LNCAP (cell line): ENCODE measurements around the gene PSMD14.

Experiments
- TF ChIP-seq, protein P1 (sequence below): fragments of 450-650 bp; IDR thresholded peaks from 2 replicates; pipeline ENCODE4 v1.5.1; 2017; ENCODE audit warnings: mild to moderate bottlenecking

The PSMD14 gene

DNA sequence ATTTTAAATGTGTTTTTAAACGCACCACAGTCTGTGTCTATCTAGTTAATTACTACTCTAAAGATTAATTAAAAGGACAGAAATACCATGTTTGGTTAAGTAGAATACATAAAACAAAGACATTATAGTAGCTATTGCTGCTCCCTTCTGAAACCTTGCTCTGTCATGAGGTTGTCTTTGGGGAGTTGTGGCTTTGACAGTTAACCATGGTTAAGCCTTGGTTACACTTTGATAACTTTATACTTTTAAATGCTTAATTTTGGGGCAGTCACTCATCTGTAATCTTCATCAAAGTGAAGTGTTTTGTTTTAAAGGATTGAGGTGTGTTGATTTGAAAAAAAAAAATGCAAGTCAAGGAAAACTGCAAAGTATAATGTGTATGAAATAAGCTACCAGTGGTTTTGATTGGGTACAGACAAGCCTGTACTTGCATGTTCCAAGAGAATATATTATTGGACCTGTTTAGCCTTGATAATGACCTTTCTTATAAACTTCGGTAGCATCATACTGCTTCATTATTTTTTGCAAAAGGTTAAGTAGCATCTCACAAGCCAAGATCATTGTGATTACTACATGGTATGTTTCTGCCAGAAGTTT is 78.1 kb downstream of the PSMD14 start:
- TF ChIP-seq, protein P1, sequence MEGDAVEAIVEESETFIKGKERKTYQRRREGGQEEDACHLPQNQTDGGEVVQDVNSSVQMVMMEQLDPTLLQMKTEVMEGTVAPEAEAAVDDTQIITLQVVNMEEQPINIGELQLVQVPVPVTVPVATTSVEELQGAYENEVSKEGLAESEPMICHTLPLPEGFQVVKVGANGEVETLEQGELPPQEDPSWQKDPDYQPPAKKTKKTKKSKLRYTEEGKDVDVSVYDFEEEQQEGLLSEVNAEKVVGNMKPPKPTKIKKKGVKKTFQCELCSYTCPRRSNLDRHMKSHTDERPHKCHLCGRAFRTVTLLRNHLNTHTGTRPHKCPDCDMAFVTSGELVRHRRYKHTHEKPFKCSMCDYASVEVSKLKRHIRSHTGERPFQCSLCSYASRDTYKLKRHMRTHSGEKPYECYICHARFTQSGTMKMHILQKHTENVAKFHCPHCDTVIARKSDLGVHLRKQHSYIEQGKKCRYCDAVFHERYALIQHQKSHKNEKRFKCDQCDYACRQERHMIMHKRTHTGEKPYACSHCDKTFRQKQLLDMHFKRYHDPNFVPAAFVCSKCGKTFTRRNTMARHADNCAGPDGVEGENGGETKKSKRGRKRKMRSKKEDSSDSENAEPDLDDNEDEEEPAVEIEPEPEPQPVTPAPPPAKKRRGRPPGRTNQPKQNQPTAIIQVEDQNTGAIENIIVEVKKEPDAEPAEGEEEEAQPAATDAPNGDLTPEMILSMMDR = no peak

DNA sequence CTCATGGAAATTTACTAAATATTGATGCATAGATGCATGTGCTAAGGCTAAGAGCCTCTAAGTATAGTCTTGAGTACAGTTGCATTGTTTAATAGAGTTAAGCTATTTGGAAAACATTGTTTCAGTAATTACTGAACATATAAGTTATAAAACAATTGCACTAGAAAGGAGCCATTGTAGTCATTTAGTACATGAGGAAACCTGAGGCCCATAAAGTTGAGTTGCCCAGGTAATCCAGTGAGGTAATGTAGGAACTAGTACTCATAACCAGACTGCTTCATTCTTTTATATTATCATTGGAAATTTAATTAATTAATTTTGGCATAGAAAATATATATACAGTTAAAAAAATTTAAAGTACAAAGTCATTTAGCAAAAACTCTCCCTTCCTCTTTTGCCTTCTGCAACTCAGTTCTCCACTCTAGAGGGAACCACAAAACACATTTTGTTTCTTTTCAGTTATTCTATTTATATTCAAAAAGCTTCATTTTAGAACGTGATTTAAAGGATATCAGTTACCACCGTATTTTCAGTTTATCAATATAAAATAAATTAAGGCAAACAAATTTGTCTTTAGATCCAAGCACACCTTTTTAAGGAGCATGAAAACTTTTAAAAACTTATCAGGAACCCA is 80.0 kb downstream of the PSMD14 start:
- TF ChIP-seq, protein P1 = no peak

DNA sequence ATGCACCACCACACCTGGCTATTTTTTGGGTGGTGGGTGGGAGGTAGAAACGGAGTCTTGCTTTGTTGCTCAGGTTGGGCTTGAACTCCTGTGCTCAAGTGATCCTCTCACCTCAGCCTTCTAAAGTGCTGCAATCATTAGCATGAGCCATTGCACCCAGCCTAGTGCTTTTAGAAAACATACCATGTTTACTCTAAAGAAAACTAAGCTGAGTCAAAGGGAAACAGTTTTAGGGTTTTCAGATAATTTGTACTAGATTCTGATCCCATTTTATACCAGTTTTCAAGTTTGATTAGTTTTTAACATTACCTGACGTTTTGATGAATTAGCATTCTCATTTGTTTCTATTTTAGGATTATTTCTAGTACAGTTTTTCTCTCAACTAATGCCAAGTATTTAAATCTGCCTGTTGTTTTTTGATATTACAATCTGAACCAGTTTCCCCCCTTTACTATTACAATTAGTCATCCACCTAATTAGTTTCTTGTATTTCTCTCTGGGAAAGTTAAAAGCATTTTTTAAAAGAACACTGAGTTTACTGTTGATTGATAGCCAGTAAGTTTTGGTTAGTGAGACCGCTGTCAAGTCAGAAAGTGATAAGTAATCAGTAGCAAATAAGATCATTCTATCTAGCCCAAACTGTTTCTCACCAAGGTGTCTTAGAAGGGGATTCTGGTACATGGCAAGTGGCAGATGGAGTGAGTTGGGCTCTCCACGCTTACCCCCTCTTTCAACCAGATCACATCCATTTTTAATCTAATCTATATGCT is 83.7 kb downstream of the PSMD14 start:
- TF ChIP-seq, protein P1 = no peak

DNA sequence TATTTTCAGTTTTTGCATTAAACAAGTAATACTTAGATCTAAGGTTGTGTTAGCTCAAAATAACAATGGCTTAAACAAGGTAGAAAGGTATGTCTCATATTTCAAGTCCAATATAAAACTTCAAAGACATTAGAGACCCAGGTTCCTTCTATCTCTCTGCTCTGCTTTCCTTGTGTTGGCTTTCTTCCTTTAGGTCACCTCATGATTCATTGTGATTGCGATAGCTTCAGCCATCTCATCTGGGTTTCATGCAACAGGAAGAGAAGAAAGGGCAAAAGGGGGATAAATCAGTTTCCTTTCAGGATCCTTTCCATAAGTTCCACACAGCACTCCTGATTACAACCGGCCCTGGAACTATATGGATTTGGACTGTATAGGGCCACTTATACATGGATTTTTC is 91.9 kb downstream of the PSMD14 start:
- TF ChIP-seq, protein P1 = no peak

DNA sequence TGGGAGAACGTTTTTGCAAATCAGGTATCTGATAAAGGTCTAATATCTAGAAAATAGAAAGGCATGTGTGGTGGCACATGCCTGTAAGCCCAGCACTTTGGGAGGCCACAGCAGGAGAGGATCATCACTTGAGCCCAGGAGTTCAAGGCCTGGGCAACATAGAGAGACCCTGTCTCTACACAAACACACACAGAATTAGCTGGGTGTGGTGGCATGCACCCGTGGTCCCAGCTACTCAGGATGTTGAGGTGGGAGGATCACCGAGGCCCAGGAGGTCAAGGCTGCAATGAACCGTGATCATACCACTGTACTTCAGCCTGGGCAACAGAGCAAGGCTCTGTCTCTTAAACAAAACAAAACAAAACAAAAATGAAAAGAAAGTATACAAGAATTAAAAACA is 94.1 kb downstream of the PSMD14 start:
- TF ChIP-seq, protein P1 = no peak

DNA sequence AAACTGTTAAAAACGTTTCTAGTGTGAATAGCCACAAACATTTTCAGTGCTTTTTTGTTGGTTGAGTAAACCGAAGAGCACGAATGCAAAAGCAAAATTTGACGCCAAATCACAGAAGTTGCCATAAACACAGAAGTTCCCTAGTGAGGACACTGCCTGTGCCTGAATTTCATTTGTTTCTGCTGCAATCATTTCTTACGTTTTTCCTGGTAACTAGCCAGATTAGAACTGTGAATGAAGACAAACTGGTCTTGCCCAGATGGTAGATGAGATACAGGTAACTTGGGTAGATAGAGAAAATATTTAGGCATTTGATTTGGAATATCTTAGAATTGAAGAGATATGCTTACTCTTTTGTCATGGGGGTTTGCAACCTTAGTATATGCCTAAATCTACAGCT is 98.1 kb downstream of the PSMD14 start:
- TF ChIP-seq, protein P1 = no peak

DNA sequence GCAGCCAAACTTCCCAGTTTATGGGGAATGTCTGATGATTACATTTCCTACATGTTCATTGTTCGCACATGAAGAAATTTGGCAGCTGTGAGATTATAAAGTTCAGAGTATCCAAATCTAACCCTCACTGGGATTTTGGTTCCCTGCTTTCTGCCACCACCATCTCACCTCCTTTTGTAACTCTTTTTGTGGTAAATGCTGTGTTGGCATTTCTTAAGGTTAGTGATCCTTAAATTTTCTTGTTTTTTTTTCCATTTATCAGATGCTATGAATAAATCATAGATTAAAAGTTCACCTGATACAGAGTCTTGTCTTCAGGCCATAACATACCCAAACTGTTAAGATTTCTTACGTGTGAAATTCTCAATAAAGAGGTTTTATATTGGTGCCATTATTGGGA is 99.4 kb downstream of the PSMD14 start:
- TF ChIP-seq, protein P1 = no peak
